DMS 273 (cell line): ENCODE measurements around the gene B4GALNT3.
"Not testable (repeated sequence)": the region's sequence is repeated elsewhere in the genome, so short reads cannot be mapped to it uniquely, and the experiment has no call there.

ENCODE experiments used
- DNase-seq: peaks from one replicate; lab custom pipeline; 2025; ENCODE audit not compliant: unreplicated experiment; lab: John Stamatoyannopoulos, UW

Gene B4GALNT3

GRCh38 chr12:459430-460258, at the start of gene B4GALNT3:
Gene B4GALNT3 (plus strand): TSS chr12:459939. CDS start chr12:460377, 438 bp downstream.
- DNase-seq: peak; percentile 69

GRCh38 chr12:414859-415258, 44.9 kb upstream of the B4GALNT3 start:
- DNase-seq: no peak

- DNase-seq: no peak
Observed at GRCh38 chr12:418432-418831, 41.3 kb upstream of the B4GALNT3 start.

GRCh38 chr12:422526-422925, 37.2 kb upstream of the B4GALNT3 start:
- DNase-seq: no peak

GRCh38 chr12:435737-436136, 24.0 kb upstream of the B4GALNT3 start:
- DNase-seq: not testable (repeated sequence)

- peak; percentile 78 for DNase-seq
Observed at GRCh38 chr12:442235-442884, 17.4 kb upstream of the B4GALNT3 start.

GRCh38 chr12:447141-447540, 12.6 kb upstream of the B4GALNT3 start:
- no peak for DNase-seq

GRCh38 chr12:449203-449602, 10.5 kb upstream of the B4GALNT3 start:
- no peak for DNase-seq

- DNase-seq: no peak
Observed at GRCh38 chr12:450438-450837, 9.3 kb upstream of the B4GALNT3 start.

GRCh38 chr12:452667-453210, 7.0 kb upstream of the B4GALNT3 start:
- DNase-seq: peak; percentile 16

- DNase-seq: no peak
Observed at GRCh38 chr12:454833-455232, 4.9 kb upstream of the B4GALNT3 start.

- DNase-seq: no peak
Observed at GRCh38 chr12:455821-456220, 3.9 kb upstream of the B4GALNT3 start.

GRCh38 chr12:457676-458075, 2.1 kb upstream of the B4GALNT3 start:
- DNase-seq: no peak

GRCh38 chr12:459050-459429, 699 bp upstream of the B4GALNT3 start:
- DNase-seq: no peak

- peak; percentile 44 for DNase-seq
Observed at GRCh38 chr12:460261-461230, 807 bp downstream of the B4GALNT3 start.

GRCh38 chr12:461425-461824, 1.7 kb downstream of the B4GALNT3 start:
- no peak for DNase-seq

GRCh38 chr12:462936-463705, 3.4 kb downstream of the B4GALNT3 start:
- peak; percentile 35 for DNase-seq

- DNase-seq: peak; percentile 82
Observed at GRCh38 chr12:464484-465267, 4.9 kb downstream of the B4GALNT3 start.

GRCh38 chr12:466039-466438, 6.3 kb downstream of the B4GALNT3 start:
- DNase-seq: no peak
